MG63 (cell line): Measurements from ENCODE around the gene DAB2. TPM values are rescaled to one million over a fixed set of nuclear protein-coding genes. Genes with fewer than 3 reads are reported as not detected.
A peak's percentile ranks its signal among the peaks of the same experiment; 100 is the strongest.

Experiments used
- DNase-seq: peaks from one replicate; pipeline ENCODE4 v3.0.0-alpha.2; 2020
- H3K27me3 ChIP-seq: fragments of 250-450 bp; sonication (Bioruptor Pico); 2 replicates; pipeline ENCODE4 v1.5.1; 2020; ENCODE audit warnings: mild to moderate bottlenecking, moderate library complexity
- H3K36me3 ChIP-seq: fragments of 250-450 bp; sonication (Bioruptor Pico); 2 replicates; pipeline ENCODE4 v1.5.1; 2020; ENCODE audit warnings: mild to moderate bottlenecking, moderate library complexity
- H3K4me3 ChIP-seq: fragments of 250-450 bp; sonication (Bioruptor Pico); 2 replicates; pipeline ENCODE4 v1.5.1; 2020; ENCODE audit warnings: mild to moderate bottlenecking, moderate library complexity
- H3K9me3 ChIP-seq: fragments of 250-450 bp; sonication (Bioruptor Pico); 2 replicates; pipeline ENCODE4 v1.5.1; 2020; ENCODE audit warnings: mild to moderate bottlenecking, moderate library complexity
- total RNA-seq: library from RNA; depleted of rRNA; stranded (reverse); fragments of >200 nt; shearing (Covaris generic); gene quantifications from 2 replicates; pipeline ENCODE4 v1.2.3, GENCODE V29; 2014; ENCODE audit warnings: low replicate concordance

The DAB2 gene
- total RNA-seq, 1 experiment from 2014 or later, result 49.6 TPM

GRCh38 chr5:39430461-39430860, 5.7 kb upstream of the DAB2 start:
- DNase-seq, result no peak
- no peaks in the 10 kb centered on the region for H3K36me3 ChIP-seq
- H3K4me3 ChIP-seq, result no peak overlapping the region
- H3K9me3 ChIP-seq, result no peaks in the 10 kb centered on the region
- no peaks in the 10 kb centered on the region for H3K27me3 ChIP-seq

- H3K36me3 ChIP-seq, result peaks cover 3% of the 10 kb centered on the region; the same call in 1 of the 2 replicates
- no peak for DNase-seq
- H3K27me3 ChIP-seq, result no peaks in the 10 kb centered on the region
- no peaks in the 10 kb centered on the region for H3K9me3 ChIP-seq
- H3K4me3 ChIP-seq, result no peak overlapping the region
Observed at GRCh38 chr5:39428640-39429039, 3.9 kb upstream of the DAB2 start.

- Histone ChIP-seq H3K4me3 (no peak overlapping the region), H3K9me3 (no peaks in the 10 kb centered on the region), H3K27me3 (no peaks in the 10 kb centered on the region), H3K36me3 (peaks cover 6% of the 10 kb centered on the region)
- no peak for DNase-seq
Observed at GRCh38 chr5:39427633-39428032, 2.9 kb upstream of the DAB2 start.

- Histone ChIP-seq H3K4me3 (peak overlapping the region; percentile 70), H3K36me3 (peaks cover 9% of the 10 kb centered on the region), H3K9me3 (no peaks in the 10 kb centered on the region), H3K27me3 (no peaks in the 10 kb centered on the region)
- no peak for DNase-seq
Observed at GRCh38 chr5:39427229-39427628, 2.4 kb upstream of the DAB2 start.

DNA sequence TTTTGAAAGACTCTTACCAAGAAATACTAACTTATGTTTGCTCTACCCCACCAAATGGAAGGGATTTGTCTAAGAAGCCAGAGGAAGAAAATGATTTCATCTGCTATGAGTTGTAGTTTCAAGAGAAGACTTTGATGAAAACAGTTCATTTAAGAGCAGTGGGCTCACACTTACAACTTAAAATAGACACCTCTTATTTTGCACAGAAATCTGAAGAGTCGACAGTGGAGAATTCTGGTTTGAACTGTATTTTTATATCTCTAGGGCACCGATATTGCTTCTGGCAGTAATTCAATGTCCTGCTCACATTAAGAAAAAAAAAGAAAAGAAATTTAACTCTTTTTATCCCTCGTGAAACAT, 1.9 kb upstream of the DAB2 start:
- no peak for DNase-seq
- peak overlapping the region; percentile 70 for H3K4me3 ChIP-seq
- no peaks in the 10 kb centered on the region for H3K9me3 ChIP-seq
- H3K27me3 ChIP-seq, result no peaks in the 10 kb centered on the region
- peaks cover 13% of the 10 kb centered on the region for H3K36me3 ChIP-seq

GRCh38 chr5:39426051-39426745, 1.4 kb upstream of the DAB2 start:
- H3K4me3 ChIP-seq, result peak overlapping the region; percentile 70
- DNase-seq, result peak; percentile 21

GRCh38 chr5:39423331-39423751, 1.4 kb downstream of the DAB2 start:
- H3K27me3 ChIP-seq, result no peaks in the 10 kb centered on the region
- peak overlapping the region; percentile 70 for H3K4me3 ChIP-seq
- no peaks in the 10 kb centered on the region for H3K9me3 ChIP-seq
- H3K36me3 ChIP-seq, result peaks cover 41% of the 10 kb centered on the region
- DNase-seq, result no peak

More at GRCh38 chr5:39426051-39426745, 1.4 kb upstream of the DAB2 start:
- H3K9me3 ChIP-seq, result no peaks in the 10 kb centered on the region
- H3K27me3 ChIP-seq, result no peaks in the 10 kb centered on the region
- peaks cover 17% of the 10 kb centered on the region for H3K36me3 ChIP-seq

GRCh38 chr5:39422728-39423285, 2.0 kb downstream of the DAB2 start:
- H3K36me3 ChIP-seq, result peaks cover 46% of the 10 kb centered on the region
- no peak for DNase-seq
- H3K4me3 ChIP-seq, result peak overlapping the region; percentile 70
- no peaks in the 10 kb centered on the region for H3K27me3 ChIP-seq
- H3K9me3 ChIP-seq, result no peaks in the 10 kb centered on the region

DNA sequence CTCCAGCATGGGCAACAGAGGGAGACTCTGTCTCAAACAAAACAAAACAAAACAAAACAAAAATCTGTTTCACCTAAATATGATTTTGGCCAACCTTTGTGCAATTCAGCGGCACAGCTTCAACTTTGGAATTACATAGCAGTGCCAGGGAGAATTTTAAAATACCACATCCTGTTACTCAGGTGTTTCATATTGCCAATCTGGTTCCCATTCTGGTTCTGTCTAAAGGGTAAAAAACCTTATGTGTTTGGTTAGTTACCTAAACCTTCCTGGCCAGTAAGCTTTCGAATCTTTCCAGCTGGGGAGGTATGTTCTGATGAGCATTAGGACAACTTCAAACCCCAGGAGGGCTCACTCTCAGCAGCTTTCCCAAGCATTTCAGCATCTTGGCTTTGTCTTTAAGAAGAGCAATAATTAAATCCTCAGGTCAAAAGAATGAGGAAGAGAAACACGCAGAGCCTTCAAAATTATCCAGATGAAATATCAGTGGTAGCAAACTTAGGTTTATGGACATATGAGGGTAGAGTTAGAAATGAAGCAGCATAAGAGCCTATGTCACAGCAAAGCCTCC, 2.7 kb downstream of the DAB2 start:
- no peaks in the 10 kb centered on the region for H3K27me3 ChIP-seq
- peak overlapping the region; percentile 70 for H3K4me3 ChIP-seq
- H3K9me3 ChIP-seq, result no peaks in the 10 kb centered on the region
- peaks cover 53% of the 10 kb centered on the region for H3K36me3 ChIP-seq
- no peak for DNase-seq

GRCh38 chr5:39420482-39421145, 4.2 kb downstream of the DAB2 start:
- peak; percentile 88 for DNase-seq
- peak overlapping the region; percentile 70 for H3K4me3 ChIP-seq
- peaks cover 67% of the 10 kb centered on the region for H3K36me3 ChIP-seq
- H3K27me3 ChIP-seq, result no peaks in the 10 kb centered on the region
- no peaks in the 10 kb centered on the region for H3K9me3 ChIP-seq

- Histone ChIP-seq H3K4me3 (no peak overlapping the region), H3K9me3 (no peaks in the 10 kb centered on the region), H3K27me3 (no peaks in the 10 kb centered on the region), H3K36me3 (peaks cover 75% of the 10 kb centered on the region)
- no peak for DNase-seq
Observed at GRCh38 chr5:39419796-39420195, 5.0 kb downstream of the DAB2 start.

GRCh38 chr5:39417979-39418378, 6.8 kb downstream of the DAB2 start:
- H3K27me3 ChIP-seq, result no peaks in the 10 kb centered on the region
- no peak for DNase-seq
- H3K36me3 ChIP-seq, result peaks cover 86% of the 10 kb centered on the region
- no peak overlapping the region for H3K4me3 ChIP-seq
- H3K9me3 ChIP-seq, result no peaks in the 10 kb centered on the region

DNA sequence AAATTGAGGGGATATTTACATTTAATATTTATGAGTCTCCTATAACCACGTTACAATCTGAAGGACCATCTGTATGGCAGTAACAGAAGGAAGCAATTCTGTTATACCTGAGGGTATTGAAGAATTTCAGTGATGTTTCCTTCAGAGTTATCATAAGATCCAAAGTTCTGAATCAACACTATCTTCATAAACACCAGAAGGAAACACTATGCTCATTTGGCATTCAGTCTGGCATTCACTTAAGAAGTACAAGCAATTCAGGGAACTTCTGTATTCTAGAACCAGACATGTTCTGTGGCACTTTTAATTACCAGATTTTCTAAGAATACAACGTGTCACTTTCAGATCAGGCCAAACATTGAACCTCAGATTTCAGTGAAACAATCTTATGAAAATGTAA, 9.6 kb downstream of the DAB2 start:
- no peak for DNase-seq
- Histone ChIP-seq H3K36me3 (peaks cover 79% of the 10 kb centered on the region), H3K9me3 (no peaks in the 10 kb centered on the region), H3K4me3 (no peak overlapping the region), H3K27me3 (no peaks in the 10 kb centered on the region)

GRCh38 chr5:39414426-39414825, 10.4 kb downstream of the DAB2 start:
- H3K9me3 ChIP-seq, result no peaks in the 10 kb centered on the region
- DNase-seq, result no peak
- no peaks in the 10 kb centered on the region for H3K27me3 ChIP-seq
- no peak overlapping the region for H3K4me3 ChIP-seq
- H3K36me3 ChIP-seq, result peaks cover 78% of the 10 kb centered on the region

DNA sequence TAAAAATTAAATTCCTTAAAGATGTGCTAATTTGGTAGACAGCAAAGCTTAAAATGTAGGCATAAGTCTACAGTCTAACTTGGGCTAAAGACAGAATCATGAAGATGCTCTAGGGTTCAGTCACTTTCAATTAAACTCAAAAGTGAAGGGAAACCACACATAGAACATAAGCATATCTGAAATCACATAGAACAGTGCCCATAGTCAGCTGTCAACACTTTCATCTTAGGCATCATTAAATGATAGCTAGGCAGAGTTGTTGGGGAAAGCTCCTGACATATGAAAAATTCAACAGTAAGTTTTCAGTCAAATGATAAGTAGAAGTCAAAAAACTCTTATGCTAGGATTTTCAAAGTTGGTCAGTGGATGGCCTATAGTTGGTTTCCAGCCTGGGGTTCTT, 11.0 kb downstream of the DAB2 start:
- H3K9me3 ChIP-seq, result no peaks in the 10 kb centered on the region
- no peak for DNase-seq
- no peak overlapping the region for H3K4me3 ChIP-seq
- no peaks in the 10 kb centered on the region for H3K27me3 ChIP-seq
- peaks cover 75% of the 10 kb centered on the region for H3K36me3 ChIP-seq

GRCh38 chr5:39412721-39413394, 11.9 kb downstream of the DAB2 start:
- Histone ChIP-seq H3K36me3 (peaks cover 75% of the 10 kb centered on the region), H3K9me3 (no peaks in the 10 kb centered on the region), H3K4me3 (no peak overlapping the region), H3K27me3 (no peaks in the 10 kb centered on the region)
- DNase-seq, result no peak

- H3K9me3 ChIP-seq, result no peaks in the 10 kb centered on the region
- H3K27me3 ChIP-seq, result no peaks in the 10 kb centered on the region
- H3K4me3 ChIP-seq, result no peak overlapping the region
- peaks cover 77% of the 10 kb centered on the region for H3K36me3 ChIP-seq
- no peak for DNase-seq
Observed at GRCh38 chr5:39411985-39412384, 12.8 kb downstream of the DAB2 start.
